HCT116 (cell line): ENCODE results near the gene TNFSF9. TPM values are rescaled to one million over a fixed set of nuclear protein-coding genes. Genes with fewer than 3 reads are reported as not detected.

Source experiments
- ATAC-seq: fragments of 200-7000 bp; cut with Tn5 transposase; 2 replicates; pipeline ENCODE4 v1.9.1; 2020; ENCODE audit warnings: mild to moderate bottlenecking, moderate library complexity
- BruUV-seq: library from RNA; stranded (reverse); fragments of 400-500 nt; replicated peaks from 2 replicates; lab custom pipeline; 2021; lab: Mats Ljungman, UMichigan
- CTCF ChIA-PET: fragments of 300-600 bp; sonication (Branson Sonifier 250); formaldehyde crosslinking; loops from one replicate; lab custom pipeline; 2021; ENCODE audit warnings: antibody characterized with exemption; lab: Charles Lee
- POLR2A ChIA-PET: fragments of 300-600, 350-600 bp; sonication (Branson Sonifier 250); formaldehyde crosslinking; loops from one replicate; lab custom pipeline; 2021; ENCODE audit warnings: antibody characterized with exemption; lab: Charles Lee
- RAD21 ChIA-PET, 2 experiments: fragments of 300-600 bp; sonication (Branson Sonifier 250); formaldehyde crosslinking; loops; one replicate each; lab custom pipeline; 2023; ENCODE audit warnings: low total read pairs in 2 of 2; ENCODE audit not compliant: uncharacterized antibody in 2 of 2, unreplicated experiment in 2 of 2, low non-redundant PET in 1 of 2; lab: Charles Lee
- DNase-seq: peaks from one replicate; pipeline ENCODE4 v3.0.0-alpha.2; 2010; ENCODE audit warnings: low read depth, low spot score
- H2AFZ ChIP-seq: fragments of 200-600 bp; shearing (Covaris generic), sonication (generic); 2 replicates; pipeline ENCODE4 v1.6.1; 2017; ENCODE audit warnings: low read depth, mixed run types, mixed read lengths, antibody characterized with exemption, low read length; ENCODE audit not compliant: poor library complexity, severe bottlenecking
- H3K27ac ChIP-seq: 2 replicates; pipeline ENCODE4 v1.5.1; 2012; ENCODE audit warnings: low read depth, low read length
- H3K27me3 ChIP-seq: fragments of 200-600 bp; sonication (generic); 2 replicates; pipeline ENCODE4 v1.6.1; 2016; ENCODE audit warnings: mixed run types, low read length, mixed read lengths; ENCODE audit not compliant: insufficient read depth
- H3K36me3 ChIP-seq, 2 experiments: fragments of 200-500 bp in 1 of 2; fragments of 200-600 bp in 1 of 2; sonication (Bioruptor generic) in 1 of 2; sonication (generic) in 1 of 2; 2 replicates each; pipeline versions ENCODE4 v1.5.1 to v1.6.1; 2014 to 2016; ENCODE audit warnings: low read length in 2 of 2, inconsistent platforms in 1 of 2, mixed read lengths in 1 of 2, mixed run types in 1 of 2; ENCODE audit not compliant: insufficient read depth in 2 of 2, control insufficient read depth in 1 of 2
- H3K4me1 ChIP-seq, 2 experiments: fragments of 200-600 bp in 1 of 2; sonication (generic) in 1 of 2; 2 replicates each; pipeline versions ENCODE4 v1.5.1 to v1.6.1; 2012 to 2017; ENCODE audit warnings: low read length in 2 of 2, inconsistent platforms in 1 of 2, mild to moderate bottlenecking in 1 of 2, mixed read lengths in 1 of 2, mixed run types in 1 of 2, moderate library complexity in 1 of 2; ENCODE audit not compliant: insufficient read depth in 2 of 2, control insufficient read depth in 1 of 2
- H3K4me2 ChIP-seq: fragments of 200-600 bp; sonication (generic); 2 replicates; pipeline ENCODE4 v1.6.1; 2017; ENCODE audit warnings: mixed run types, low read length, mixed read lengths
- H3K4me3 ChIP-seq, 2 experiments: fragments of 200-600 bp in 1 of 2; sonication (generic) in 1 of 2; replicated peaks in 1 of 2; 2 replicates each; pipeline ENCODE4 v1.5.1; 2011 to 2016; ENCODE audit warnings: low read length in 2 of 2, control low read depth in 1 of 2, low read depth in 1 of 2, mild to moderate bottlenecking in 1 of 2, mixed read lengths in 1 of 2, mixed run types in 1 of 2
- H3K79me2 ChIP-seq: fragments of 200-600 bp; sonication (generic); 2 replicates; pipeline ENCODE4 v1.6.1; 2017; ENCODE audit warnings: mild to moderate bottlenecking, mixed run types, low read length, moderate library complexity, mixed read lengths; ENCODE audit not compliant: insufficient read depth
- H3K9ac ChIP-seq: fragments of 200-600 bp; sonication (generic); 2 replicates; pipeline ENCODE4 v1.6.1; 2016; ENCODE audit warnings: low read length, mixed read lengths
- H3K9me2 ChIP-seq: fragments of 200-600 bp; sonication (generic), shearing (Covaris generic); 2 replicates; pipeline ENCODE4 v1.6.1; 2017; ENCODE audit warnings: mixed run types, mild to moderate bottlenecking, moderate library complexity; ENCODE audit not compliant: insufficient read depth
- H3K9me3 ChIP-seq, 2 experiments: fragments of 200-500 bp in 1 of 2; fragments of 200-600 bp in 1 of 2; sonication (Bioruptor generic) in 1 of 2; sonication (generic) in 1 of 2; 2 replicates each; pipeline ENCODE4 v1.6.1; 2014 to 2017; ENCODE audit warnings: low read length in 2 of 2, mixed read lengths in 2 of 2, inconsistent platforms in 1 of 2, low read depth in 1 of 2, mild to moderate bottlenecking in 1 of 2, mixed run types in 1 of 2, moderate library complexity in 1 of 2; ENCODE audit not compliant: control insufficient read depth in 1 of 2, insufficient read depth in 1 of 2
- H4K20me1 ChIP-seq: fragments of 200-600 bp; sonication (generic), shearing (Covaris generic); 2 replicates; pipeline ENCODE4 v1.6.1; 2017; ENCODE audit warnings: mixed run types, mild to moderate bottlenecking, moderate library complexity; ENCODE audit not compliant: insufficient read depth
- ATF3 ChIP-seq: IDR thresholded peaks from 2 replicates; pipeline ENCODE4 v1.6.1; 2012
- CBX3 ChIP-seq: IDR thresholded peaks from 2 replicates; pipeline ENCODE4 v1.6.1; 2012; ENCODE audit warnings: low read depth
- EGR1 ChIP-seq: IDR thresholded peaks from 2 replicates; pipeline ENCODE4 v1.6.1; 2012; ENCODE audit warnings: low read depth
- ELF1 ChIP-seq: IDR thresholded peaks from 2 replicates; pipeline ENCODE4 v1.6.1; 2012; ENCODE audit warnings: low read depth, borderline replicate concordance
- EZH2 ChIP-seq: fragments of 200-600 bp; sonication (generic); IDR thresholded peaks from 2 replicates; pipeline ENCODE4 v1.6.1; 2017; ENCODE audit warnings: antibody characterized with exemption, mixed run types
- EZH2phosphoT487 ChIP-seq: fragments of 200-600 bp; IDR thresholded peaks from 2 replicates; pipeline ENCODE4 v1.6.1; 2018; ENCODE audit warnings: antibody characterized with exemption, borderline replicate concordance
- FOSL1 ChIP-seq: IDR thresholded peaks from 2 replicates; pipeline ENCODE4 v1.6.1; 2012; ENCODE audit warnings: low read depth
- JUND ChIP-seq: IDR thresholded peaks from 2 replicates; pipeline ENCODE4 v1.6.1; 2012
- MAX ChIP-seq: IDR thresholded peaks from 2 replicates; pipeline ENCODE4 v1.6.1; 2012
- POLR2A ChIP-seq: IDR thresholded peaks from 2 replicates; pipeline ENCODE4 v1.7.0; 2011; ENCODE audit warnings: borderline replicate concordance; ENCODE audit not compliant: insufficient read depth, insufficient read length; ENCODE audit errors: extremely low read depth
- POLR2AphosphoS5 ChIP-seq: IDR thresholded peaks from 2 replicates; pipeline ENCODE4 v1.6.1; 2011; ENCODE audit warnings: mild to moderate bottlenecking, low read depth, low read length, moderate library complexity
- REST ChIP-seq: IDR thresholded peaks from 2 replicates; pipeline ENCODE4 v1.6.1; 2012; ENCODE audit warnings: low read depth
- SIN3A ChIP-seq: IDR thresholded peaks from 2 replicates; pipeline ENCODE4 v1.6.1; 2012; ENCODE audit warnings: low read depth
- SP1 ChIP-seq: IDR thresholded peaks from 2 replicates; pipeline ENCODE4 v1.6.1; 2012; ENCODE audit warnings: low read depth
- SRF ChIP-seq: IDR thresholded peaks from 2 replicates; pipeline ENCODE4 v1.6.1; 2012; ENCODE audit warnings: low read depth
- TCF7L2 ChIP-seq: IDR thresholded peaks from 2 replicates; pipeline ENCODE4 v1.7.0; 2011; ENCODE audit warnings: borderline replicate concordance, inconsistent platforms; ENCODE audit not compliant: insufficient read depth, insufficient read length; ENCODE audit errors: extremely low read depth
- YY1 ChIP-seq: IDR thresholded peaks from 2 replicates; pipeline ENCODE4 v1.6.1; 2011; ENCODE audit warnings: low read length, low read depth, moderate library complexity, mild to moderate bottlenecking; ENCODE audit not compliant: insufficient replicate concordance; ENCODE audit errors: extremely low read depth
- ZBTB33 ChIP-seq: IDR thresholded peaks from 2 replicates; pipeline ENCODE4 v1.6.1; 2011; ENCODE audit warnings: mild to moderate bottlenecking, low read length, moderate library complexity; ENCODE audit not compliant: insufficient replicate concordance; ENCODE audit errors: extremely low read depth
- ZFX ChIP-seq: fragments of 450-650 bp; IDR thresholded peaks from 2 replicates; pipeline ENCODE4 v1.6.1; 2017
- ZNF274 ChIP-seq: fragments of 200-500 bp; sonication (Bioruptor generic); IDR thresholded peaks from 2 replicates; pipeline ENCODE4 v1.6.1; 2014; ENCODE audit warnings: mild to moderate bottlenecking, low read depth, low read length, inconsistent platforms
- intact Hi-C: fragments of 100-400 bp; cut with micrococcal nuclease; formaldehyde crosslinking; loops from 2 replicates; pipeline ENCODE4 v1.10.0; 2022
- total RNA-seq: library from RNA; stranded (reverse); gene quantifications from one replicate; pipeline ENCODE4 v1.2.1, GENCODE V29; 2021; ENCODE audit not compliant: unreplicated experiment

TNFSF9 gene
- total RNA-seq, 1 experiment from 2014 or later = 25.1 TPM

GRCh38 chr19:6489278-6490061 lies 41.4 kb upstream of the TNFSF9 start:
- ATAC-seq (no peak), DNase-seq (no peak)
- intact Hi-C loops = no loop called here
- Histone ChIP-seq H3K9me3 (peaks cover 0 to 10% of the 10 kb centered on the region in 2 experiments; a peak in 1 of 4 replicates), H3K9me2 (no peaks in the 10 kb centered on the region), H3K4me1 (no peaks in the 10 kb centered on the region), H3K27me3 (no peaks in the 10 kb centered on the region), H2AFZ (no peak overlapping the region), H3K36me3 (no peaks in the 10 kb centered on the region), H3K79me2 (no peaks in the 10 kb centered on the region), H3K4me2 (no peak overlapping the region), H4K20me1 (no peaks in the 10 kb centered on the region), H3K27ac (no peak overlapping the region), H3K4me3 (no peak overlapping the region), H3K9ac (no peak overlapping the region)
- no peak for TF ChIP-seq SP1
- no peak for TF ChIP-seq REST
- no peak for TF ChIP-seq ELF1
- no peak for TF ChIP-seq SIN3A
- TF ChIP-seq ATF3 = no peak
- no peak for TF ChIP-seq CBX3
- no peak for TF ChIP-seq EZH2
- TF ChIP-seq EGR1 = no peak
- no peak for TF ChIP-seq SRF
- no peak for TF ChIP-seq POLR2AphosphoS5
- no peak for TF ChIP-seq YY1
- no peak for TF ChIP-seq MAX
- TF ChIP-seq POLR2A = no peak
- no peak for TF ChIP-seq ZNF274
- TF ChIP-seq TCF7L2 = no peak
- TF ChIP-seq ZBTB33 = no peak
- no peak for TF ChIP-seq EZH2phosphoT487
- no peak for TF ChIP-seq JUND
- TF ChIP-seq FOSL1 = no peak
- no peak for TF ChIP-seq ZFX
- RAD21 ChIA-PET = no interaction called here
- BruUV-seq = no TSS peak
- CTCF ChIA-PET = no interaction called here
- POLR2A ChIA-PET = interaction anchor here (1.1 kb wide), 1 partner anchor 16 kb away, joined by 3 read pairs; no protein-coding TSS in a partner anchor
